ENCODE results near the gene TET1. TPM values are rescaled to one million over a fixed set of nuclear protein-coding genes. Genes with fewer than 3 reads are reported as not detected.

TET1 gene
- total and polyA plus RNA-seq, 9 of the 15 experiments (the other 6 are each of a cell fraction or from before 2014, with no cell fraction given), result 2.6 to 21.3 (median 11.6) TPM

- 0 out of 2 replicates have a peak, but pooled peaks have one; percentile 53 for TF ChIP-seq RERE (CRISPR knock-in tag; IDR thresholded peaks at IDR 0.05; ENCODE audit: borderline replicate concordance)
- 0 out of 2 replicates have a peak, but pooled peaks have one; percentile 2 for TF ChIP-seq ZNF165 (CRISPR knock-in tag; IDR thresholded peaks at IDR 0.05; ENCODE audit: borderline replicate concordance)
- peak; percentile 56; the same call in 1 of the 2 replicates for TF ChIP-seq ESRRA (IDR thresholded peaks at IDR 0.05; ENCODE audit: borderline replicate concordance, low read depth)
- TF ChIP-seq PCBP1 (IDR thresholded peaks at IDR 0.05; ENCODE audit: low read depth, low read length, poor library complexity, severe bottlenecking), result peak; percentile 66
- TF ChIP-seq E2F4 (CRISPR knock-in tag; IDR thresholded peaks at IDR 0.05; ENCODE audit: low read depth), result 0 out of 2 replicates have a peak, but pooled peaks have one; percentile 64
- TF ChIP-seq RREB1 (CRISPR knock-in tag; IDR thresholded peaks at IDR 0.05), result no peak; the same call in 1 of the 2 replicates
- no peak for TF ChIP-seq ZNF124 (CRISPR knock-in tag; IDR thresholded peaks at IDR 0.05)
- TF ChIP-seq ZNF232 (CRISPR knock-in tag; IDR thresholded peaks at IDR 0.05), result peak; percentile 85; the same call in 1 of the 2 replicates
- TF ChIP-seq THRAP3 (IDR thresholded peaks at IDR 0.05; ENCODE audit: borderline replicate concordance), result no peak
- peak; percentile 67; the same call in 1 of the 2 replicates for TF ChIP-seq XRCC5 (IDR thresholded peaks at IDR 0.05; ENCODE audit: low read depth, low read length)
- 0 out of 2 replicates have a peak, but pooled peaks have one; percentile 79 for TF ChIP-seq ZBTB43 (CRISPR knock-in tag; IDR thresholded peaks at IDR 0.05)
Observed at GRCh38 chr10:68720793-68721672, 160.9 kb downstream of the TET1 start, which contains the start of gene CCAR1 (continued).

All from K562 (cell line).